ENCODE results near the gene ABCC4. TPM values are rescaled to one million over a fixed set of nuclear protein-coding genes. Genes with fewer than 3 reads are reported as not detected.

The ABCC4 gene
- total RNA-seq, 1 donor from 2014 or later, result 19.0 TPM

GRCh38 chr13:95074820-95075219 is 226.4 kb downstream of the ABCC4 start:
- no peaks in the 10 kb centered on the region for H3K27me3 Mint-ChIP-seq (ENCODE audit: unreplicated experiment)
- peaks cover 19% of the 10 kb centered on the region for H3K36me3 Mint-ChIP-seq (ENCODE audit: low read depth, unreplicated experiment)
- H3K9me3 Mint-ChIP-seq (ENCODE audit: unreplicated experiment), result no peaks in the 10 kb centered on the region
- no peak overlapping the region for H3K4me3 Mint-ChIP-seq (ENCODE audit: unreplicated experiment)
- DNase-seq (ENCODE audit: low spot score), result no peak
- TF ChIP-seq CTCF (IDR thresholded peaks at IDR 0.05; ENCODE audit: unreplicated experiment), result no peak
- H3K27ac Mint-ChIP-seq (ENCODE audit: unreplicated experiment), result no peak overlapping the region
- no peaks in the 10 kb centered on the region for H3K4me1 Mint-ChIP-seq (ENCODE audit: unreplicated experiment)

GRCh38 chr13:95073747-95074311 is 227.4 kb downstream of the ABCC4 start:
- Mint-ChIP-seq H3K9me3 (ENCODE audit: unreplicated experiment) (no peaks in the 10 kb centered on the region), H3K27me3 (ENCODE audit: unreplicated experiment) (no peaks in the 10 kb centered on the region), H3K4me3 (ENCODE audit: unreplicated experiment) (no peak overlapping the region), H3K27ac (ENCODE audit: unreplicated experiment) (no peak overlapping the region), H3K4me1 (ENCODE audit: unreplicated experiment) (no peaks in the 10 kb centered on the region), H3K36me3 (ENCODE audit: low read depth, unreplicated experiment) (peaks cover 25% of the 10 kb centered on the region)
- no peak for DNase-seq (ENCODE audit: low spot score)
- no peak for TF ChIP-seq CTCF (IDR thresholded peaks at IDR 0.05; ENCODE audit: unreplicated experiment)

GRCh38 chr13:95067303-95067702 is 233.9 kb downstream of the ABCC4 start:
- H3K27me3 Mint-ChIP-seq (ENCODE audit: unreplicated experiment), result peaks cover under 1% of the 10 kb centered on the region
- TF ChIP-seq CTCF (IDR thresholded peaks at IDR 0.05; ENCODE audit: unreplicated experiment), result no peak
- DNase-seq (ENCODE audit: low spot score), result no peak
- no peaks in the 10 kb centered on the region for H3K4me1 Mint-ChIP-seq (ENCODE audit: unreplicated experiment)
- H3K4me3 Mint-ChIP-seq (ENCODE audit: unreplicated experiment), result no peak overlapping the region
- no peak overlapping the region for H3K27ac Mint-ChIP-seq (ENCODE audit: unreplicated experiment)
- H3K36me3 Mint-ChIP-seq (ENCODE audit: low read depth, unreplicated experiment), result peaks cover 29% of the 10 kb centered on the region
- H3K9me3 Mint-ChIP-seq (ENCODE audit: unreplicated experiment), result no peaks in the 10 kb centered on the region

GRCh38 chr13:95060014-95060519 is 241.2 kb downstream of the ABCC4 start:
- no peaks in the 10 kb centered on the region for H3K4me1 Mint-ChIP-seq (ENCODE audit: unreplicated experiment)
- H3K4me3 Mint-ChIP-seq (ENCODE audit: unreplicated experiment), result no peak overlapping the region
- DNase-seq (ENCODE audit: low spot score), result no peak
- TF ChIP-seq CTCF (IDR thresholded peaks at IDR 0.05; ENCODE audit: unreplicated experiment), result no peak
- H3K9me3 Mint-ChIP-seq (ENCODE audit: unreplicated experiment), result no peaks in the 10 kb centered on the region
- no peak overlapping the region for H3K27ac Mint-ChIP-seq (ENCODE audit: unreplicated experiment)
- no peaks in the 10 kb centered on the region for H3K36me3 Mint-ChIP-seq (ENCODE audit: low read depth, unreplicated experiment)
- H3K27me3 Mint-ChIP-seq (ENCODE audit: unreplicated experiment), result peaks cover 1% of the 10 kb centered on the region

- H3K9me3 Mint-ChIP-seq (ENCODE audit: unreplicated experiment), result no peaks in the 10 kb centered on the region
- H3K27ac Mint-ChIP-seq (ENCODE audit: unreplicated experiment), result no peak overlapping the region
- H3K36me3 Mint-ChIP-seq (ENCODE audit: low read depth, unreplicated experiment), result no peaks in the 10 kb centered on the region
- H3K4me1 Mint-ChIP-seq (ENCODE audit: unreplicated experiment), result no peaks in the 10 kb centered on the region
- no peak for TF ChIP-seq CTCF (IDR thresholded peaks at IDR 0.05; ENCODE audit: unreplicated experiment)
- H3K4me3 Mint-ChIP-seq (ENCODE audit: unreplicated experiment), result no peak overlapping the region
- no peak for DNase-seq (ENCODE audit: low spot score)
- H3K27me3 Mint-ChIP-seq (ENCODE audit: unreplicated experiment), result peaks cover 1% of the 10 kb centered on the region
Observed at GRCh38 chr13:95059306-95059705, 241.9 kb downstream of the ABCC4 start.

Data from endothelial cell (in vitro differentiated cells).